AML-193 (cell line): ENCODE results near the gene SNAI3.

Experiments
- DNase-seq, 2 experiments: peaks; one replicate each; lab custom pipeline; 2025; lab: John Stamatoyannopoulos, UW

The SNAI3 gene

DNA sequence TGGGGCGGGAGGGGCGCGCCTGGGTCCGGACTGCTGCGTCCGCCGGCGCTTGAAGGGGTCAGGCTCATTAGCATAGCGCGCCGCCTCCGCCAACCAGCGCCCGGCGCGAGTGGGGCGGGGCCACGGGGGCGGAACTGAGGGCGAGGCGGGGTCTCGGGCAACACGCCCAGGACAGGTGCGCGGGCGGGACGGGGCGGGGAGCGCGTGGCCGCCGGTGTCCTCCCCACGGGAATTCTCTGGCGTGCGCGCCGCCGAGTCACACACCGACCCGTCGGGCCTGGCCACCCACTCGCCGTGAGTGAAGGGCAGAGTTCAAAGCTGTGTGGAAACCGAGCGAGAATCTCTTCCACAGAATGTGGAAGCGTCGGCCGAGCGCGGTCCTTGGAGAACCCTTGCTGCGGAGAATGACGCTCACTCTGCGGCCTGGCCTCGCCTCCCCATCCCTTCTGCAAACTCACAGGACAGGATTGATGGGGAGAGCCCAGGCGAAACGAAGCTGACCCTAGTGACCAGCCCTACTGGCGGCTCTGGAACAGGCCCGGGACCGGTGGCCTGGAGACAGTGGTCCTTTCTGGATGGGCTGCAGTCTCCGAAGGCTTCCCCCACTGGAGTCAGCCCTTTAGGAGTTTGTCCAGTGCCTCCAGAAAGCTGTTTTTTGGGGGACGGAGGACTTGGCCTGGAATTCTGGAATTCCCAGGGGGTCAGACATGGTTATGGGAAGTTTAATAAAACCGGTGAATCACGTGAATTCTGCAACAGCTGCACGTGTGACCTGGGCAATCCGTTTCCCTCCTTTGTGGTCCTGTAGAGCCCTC is at the start of gene SNAI3:
Gene SNAI3, minus strand, starts transcription at position 69 of the 815 bp plus-strand sequence. CDS start 101 bp downstream, outside the sequence.
- DNase-seq = peak; percentile 48 to 50

DNA sequence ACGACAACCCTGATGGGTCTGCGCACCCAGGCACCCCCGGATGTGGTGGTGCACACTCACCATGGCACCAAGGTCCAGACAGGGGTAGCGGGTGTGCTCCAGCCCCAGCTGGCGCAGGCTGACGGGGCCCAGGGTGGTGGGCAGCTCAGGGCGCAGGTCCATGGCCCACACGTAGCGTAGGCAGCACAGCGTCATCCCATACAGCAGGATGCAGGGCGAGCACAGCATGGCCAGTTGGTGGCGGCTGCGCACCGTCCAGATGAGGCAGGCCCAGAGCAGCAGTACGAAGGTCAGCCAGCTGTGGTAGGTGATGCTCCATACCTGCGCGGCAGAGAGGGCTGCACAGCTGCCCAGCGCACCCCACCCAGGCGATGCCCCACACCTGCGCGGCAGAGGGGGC is 49.8 kb upstream of the SNAI3 start:
- no peak for DNase-seq

DNA sequence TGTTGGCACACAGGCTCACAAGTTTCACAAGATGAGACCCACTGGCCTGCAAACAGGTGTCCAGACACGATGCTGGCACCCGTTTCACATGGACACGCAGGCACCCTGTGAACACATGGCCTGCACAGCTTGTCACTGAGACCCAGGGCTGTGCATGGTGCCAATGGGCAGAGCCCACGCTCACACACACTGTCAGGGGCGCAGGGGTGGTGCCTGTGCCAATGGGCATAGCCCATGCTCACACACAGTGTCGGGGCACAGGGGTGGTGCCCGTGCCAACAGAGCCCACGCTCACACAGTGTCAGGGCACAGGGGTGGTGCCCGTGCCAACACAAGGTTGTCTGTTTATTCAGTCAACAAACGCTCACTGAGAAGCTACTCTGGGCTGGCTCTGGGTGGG is 49.3 kb upstream of the SNAI3 start:
- no peak for DNase-seq

DNA sequence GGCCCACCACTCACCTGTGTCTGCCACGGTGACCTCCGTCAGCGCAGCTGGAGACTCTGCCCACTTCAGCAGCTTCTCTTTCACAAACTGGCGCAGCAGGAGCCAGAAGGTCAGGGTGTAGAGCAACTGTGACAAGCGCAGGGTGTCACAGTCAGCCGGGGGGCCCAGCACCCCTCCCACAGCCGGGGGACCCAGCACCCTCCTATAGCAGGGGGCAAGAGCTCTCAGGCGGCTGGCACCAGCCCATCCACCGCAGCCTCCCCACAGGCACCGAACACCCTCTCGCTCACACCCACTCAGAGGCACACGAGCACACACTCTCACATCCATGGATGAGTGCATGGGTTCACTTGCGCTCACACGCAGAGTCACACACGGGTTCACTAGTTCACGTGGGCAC is 48.8 kb upstream of the SNAI3 start:
- DNase-seq = no peak

DNA sequence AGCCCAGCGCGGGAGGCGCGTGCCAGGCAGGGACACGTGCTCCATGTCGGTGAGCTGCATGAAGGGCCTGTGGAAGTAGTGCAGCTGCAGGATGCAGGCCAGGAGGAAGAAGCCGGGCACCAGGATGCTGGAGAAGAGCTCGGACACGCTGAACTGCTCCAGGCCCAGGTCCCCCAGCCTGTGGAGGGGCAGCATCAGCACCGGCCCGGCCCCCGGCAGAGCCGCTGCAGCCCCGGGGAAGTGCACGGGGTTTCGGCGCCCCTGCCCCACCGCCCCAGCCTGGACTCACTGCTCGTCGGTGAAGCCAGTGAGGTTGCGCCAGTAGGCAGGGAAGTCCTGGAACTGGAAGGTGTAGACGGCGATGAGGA is 48.0 kb upstream of the SNAI3 start:
- DNase-seq = no peak

DNA sequence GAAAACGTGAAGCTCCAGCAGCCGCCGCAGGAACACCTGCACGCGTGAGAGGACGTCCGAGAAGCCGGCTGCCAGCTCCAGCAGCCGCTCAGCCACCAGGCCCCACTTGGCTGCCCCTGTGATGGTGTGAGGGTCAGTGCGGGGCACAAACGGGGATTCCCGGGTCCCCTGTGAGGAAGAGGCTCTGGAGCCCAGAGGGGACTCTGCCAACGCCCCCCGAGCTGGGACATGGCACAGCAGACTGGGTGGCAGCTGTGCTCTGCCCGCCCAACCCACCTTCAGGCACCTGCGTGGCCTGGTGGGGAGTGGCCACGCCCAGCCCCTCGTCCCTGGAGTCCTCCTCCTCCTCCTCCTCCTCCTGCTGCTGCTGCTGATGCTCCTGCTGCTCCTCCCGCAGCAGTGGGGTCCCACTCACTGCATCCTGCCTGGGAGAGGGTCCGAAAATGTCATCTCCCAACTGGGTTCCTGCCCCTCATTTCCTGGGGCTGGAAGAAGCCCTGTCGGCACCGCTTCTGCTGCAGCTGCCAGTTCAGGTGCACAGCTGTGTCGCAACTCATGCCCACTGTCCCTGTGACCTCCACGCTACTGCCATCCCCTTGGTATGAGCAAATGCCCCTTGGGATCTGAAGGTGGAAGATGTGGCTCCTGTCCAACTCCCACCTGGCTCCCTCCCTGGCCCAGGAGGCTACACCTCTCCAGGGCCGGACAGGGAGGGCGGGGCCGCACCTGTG is 47.5 kb upstream of the SNAI3 start:
- DNase-seq = no peak

DNA sequence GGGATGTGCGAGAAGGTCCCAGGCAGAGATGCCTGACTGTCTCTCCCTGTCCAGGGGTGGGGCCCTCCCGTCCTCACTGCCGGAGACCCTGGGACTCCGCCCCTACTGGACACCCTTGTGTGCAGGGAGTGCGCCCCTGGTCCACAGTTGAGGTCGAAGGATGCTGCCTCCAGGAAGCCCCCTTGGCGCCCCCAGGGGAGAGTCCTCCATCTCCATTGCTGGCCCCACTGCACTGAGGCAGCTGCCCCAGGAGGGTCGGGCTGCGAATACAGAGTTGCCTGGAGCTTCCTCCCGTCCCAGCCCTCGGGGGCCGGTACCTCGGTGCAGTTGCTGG is 46.6 kb upstream of the SNAI3 start:
- no peak for DNase-seq

DNA sequence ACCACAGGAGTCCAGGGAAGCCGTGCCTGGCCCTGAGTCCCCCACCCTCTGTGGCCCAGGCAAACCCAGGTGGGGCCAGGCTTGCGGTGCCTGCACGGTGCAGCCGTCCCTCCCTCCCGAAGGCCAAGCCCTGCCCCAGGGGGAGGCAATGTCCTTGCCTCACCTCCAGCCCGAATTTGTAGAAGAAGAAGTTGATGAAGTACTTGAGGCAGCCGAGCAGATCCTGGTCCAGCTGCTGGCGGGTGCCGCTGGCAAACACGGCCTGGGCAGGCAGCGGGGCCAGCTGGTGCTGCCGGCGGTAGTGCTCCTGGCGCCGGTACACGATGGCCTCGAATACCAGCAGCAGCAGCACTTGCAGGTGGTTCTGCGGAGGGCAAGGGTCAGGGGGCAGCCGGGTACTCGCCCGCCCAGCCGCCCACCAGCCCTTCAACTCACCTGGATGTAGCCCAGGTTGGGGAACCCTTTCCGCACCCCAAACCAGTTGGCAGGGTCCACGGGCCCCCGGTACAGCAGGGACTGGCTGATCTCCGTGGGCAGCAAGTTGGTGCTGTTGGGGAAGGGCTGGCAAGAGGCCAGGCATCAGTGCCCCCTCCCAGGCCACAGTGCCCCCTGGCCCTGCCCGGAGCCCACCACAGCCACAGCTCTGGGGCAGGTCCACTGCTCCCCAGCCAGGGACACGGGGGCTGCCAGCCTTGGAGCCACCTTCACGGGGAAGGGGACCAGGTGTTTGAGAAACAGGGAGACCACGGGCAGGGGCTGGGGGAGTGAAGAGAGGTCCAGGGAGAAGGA is 46.1 kb upstream of the SNAI3 start:
- DNase-seq = no peak

DNA sequence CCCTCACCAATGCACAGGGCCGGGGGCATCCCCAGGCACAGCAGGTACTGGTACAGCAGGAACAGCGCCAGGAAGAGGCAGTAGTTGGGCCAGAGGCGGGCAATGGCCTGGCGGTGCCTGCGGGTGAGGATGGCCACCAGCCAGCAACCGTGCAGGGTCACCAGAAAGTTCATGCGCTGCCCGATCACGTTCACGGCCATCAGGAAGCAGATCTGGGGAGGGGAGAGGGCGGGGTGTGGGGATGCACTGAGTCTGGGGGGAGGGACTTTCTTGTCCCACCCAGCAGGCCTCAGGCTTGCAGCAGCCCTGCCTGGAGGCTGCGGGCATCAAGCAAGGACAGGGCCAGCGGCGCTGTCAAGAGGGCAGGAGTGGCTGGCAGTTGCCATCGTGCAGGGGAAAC is 45.4 kb upstream of the SNAI3 start:
- no peak for DNase-seq

DNA sequence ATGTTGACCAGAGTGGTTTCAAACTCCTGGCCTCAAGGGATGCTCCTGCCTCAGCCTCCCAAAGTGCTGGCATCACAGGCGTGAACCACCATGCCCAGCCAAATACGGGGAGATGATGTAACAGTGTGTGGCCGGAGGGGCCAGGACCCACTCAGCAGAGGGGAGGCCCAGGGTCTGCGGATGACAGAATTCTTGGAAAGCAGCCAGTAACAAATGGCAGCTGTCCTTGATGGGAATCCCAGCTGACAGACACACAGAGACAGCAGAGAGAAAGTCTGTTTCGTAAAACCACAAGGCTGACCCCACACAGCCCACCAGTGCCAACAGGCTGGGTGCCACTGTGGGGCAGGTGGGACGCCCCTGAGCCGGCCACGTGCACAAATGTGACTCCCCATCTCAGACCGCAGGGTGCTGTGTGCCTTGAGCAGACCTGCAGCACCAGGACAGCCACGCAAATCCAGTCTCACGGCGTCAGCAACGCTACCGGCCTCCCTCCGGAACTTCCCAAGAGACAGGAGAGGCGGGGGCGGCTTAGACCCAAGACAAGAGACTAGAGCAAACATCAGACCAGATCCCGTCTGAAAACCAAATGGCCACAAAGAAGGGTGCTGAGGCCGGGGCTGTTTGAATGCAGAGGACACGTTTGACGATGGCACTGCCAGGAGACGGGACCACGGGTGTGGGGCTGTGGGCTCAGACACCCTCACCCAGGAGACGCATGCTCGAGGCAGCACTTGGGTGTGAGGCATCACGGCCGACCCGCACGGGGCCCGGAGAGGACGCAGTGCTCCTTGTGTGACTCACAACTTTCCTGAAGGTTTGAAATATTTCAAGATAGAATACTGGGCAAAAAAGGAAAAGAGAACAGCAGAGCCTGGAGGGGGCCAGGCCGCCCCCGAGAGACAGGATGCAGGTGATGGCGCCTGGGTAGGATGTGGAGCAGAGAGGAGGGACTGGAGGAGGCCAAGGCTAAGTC is 44.6 kb upstream of the SNAI3 start:
- DNase-seq = no peak

DNA sequence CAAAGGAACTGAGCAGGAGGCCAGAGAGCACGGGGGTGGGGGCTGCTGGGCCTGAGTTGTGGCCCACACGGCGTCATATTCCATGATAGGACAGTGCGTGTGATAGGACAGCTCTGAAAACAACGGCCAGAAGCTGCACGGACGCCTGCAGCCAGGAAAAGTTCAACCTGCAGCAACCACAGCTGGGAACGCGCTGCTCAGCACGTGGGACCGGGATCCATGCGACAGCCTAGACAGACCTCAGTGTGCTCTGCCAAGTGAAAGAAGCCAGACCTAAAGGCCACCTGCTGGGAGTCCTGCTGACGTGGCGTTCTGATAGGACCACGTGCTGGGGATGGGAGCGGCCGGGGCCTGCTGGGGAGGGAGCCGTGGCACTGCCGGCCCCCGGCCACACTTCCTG is 41.6 kb upstream of the SNAI3 start:
- no peak for DNase-seq

DNA sequence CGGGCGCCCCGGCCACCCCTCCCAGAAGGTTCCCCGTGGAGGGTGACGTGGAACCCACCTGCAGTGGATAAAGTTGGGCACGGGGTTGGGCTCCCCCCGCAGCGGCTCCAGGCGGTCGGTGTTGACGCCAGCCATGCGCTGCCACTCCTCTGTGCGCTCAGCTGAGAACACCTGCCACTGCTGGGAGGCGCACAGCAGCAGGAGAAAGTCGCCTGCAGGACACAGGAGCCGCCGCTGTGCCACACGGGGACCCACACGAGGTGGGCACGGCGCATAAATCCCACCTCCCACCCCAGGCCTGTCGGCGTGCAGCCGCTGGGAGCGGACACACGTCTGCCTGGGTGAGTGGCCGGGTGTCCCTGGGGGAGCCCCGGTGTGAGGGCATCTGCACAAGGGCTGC is 40.7 kb upstream of the SNAI3 start:
- no peak for DNase-seq

DNA sequence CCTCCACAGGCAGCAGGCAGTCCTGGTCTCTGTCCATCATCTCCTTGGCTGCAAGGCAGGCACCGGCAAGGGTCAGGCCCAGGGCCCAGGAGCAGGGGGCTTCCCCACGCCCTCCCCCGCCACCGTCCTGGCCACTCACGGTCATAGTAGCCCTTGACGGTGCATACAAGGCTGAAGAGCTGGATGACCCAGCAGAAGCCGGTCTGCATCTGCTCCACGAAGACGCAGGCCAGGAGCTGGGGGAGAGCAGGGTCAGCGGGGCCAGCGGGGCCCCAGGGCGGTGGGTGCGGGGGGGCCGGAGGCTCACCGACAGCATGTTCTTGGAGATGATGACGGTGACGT is 40.1 kb upstream of the SNAI3 start:
- DNase-seq = no peak

DNA sequence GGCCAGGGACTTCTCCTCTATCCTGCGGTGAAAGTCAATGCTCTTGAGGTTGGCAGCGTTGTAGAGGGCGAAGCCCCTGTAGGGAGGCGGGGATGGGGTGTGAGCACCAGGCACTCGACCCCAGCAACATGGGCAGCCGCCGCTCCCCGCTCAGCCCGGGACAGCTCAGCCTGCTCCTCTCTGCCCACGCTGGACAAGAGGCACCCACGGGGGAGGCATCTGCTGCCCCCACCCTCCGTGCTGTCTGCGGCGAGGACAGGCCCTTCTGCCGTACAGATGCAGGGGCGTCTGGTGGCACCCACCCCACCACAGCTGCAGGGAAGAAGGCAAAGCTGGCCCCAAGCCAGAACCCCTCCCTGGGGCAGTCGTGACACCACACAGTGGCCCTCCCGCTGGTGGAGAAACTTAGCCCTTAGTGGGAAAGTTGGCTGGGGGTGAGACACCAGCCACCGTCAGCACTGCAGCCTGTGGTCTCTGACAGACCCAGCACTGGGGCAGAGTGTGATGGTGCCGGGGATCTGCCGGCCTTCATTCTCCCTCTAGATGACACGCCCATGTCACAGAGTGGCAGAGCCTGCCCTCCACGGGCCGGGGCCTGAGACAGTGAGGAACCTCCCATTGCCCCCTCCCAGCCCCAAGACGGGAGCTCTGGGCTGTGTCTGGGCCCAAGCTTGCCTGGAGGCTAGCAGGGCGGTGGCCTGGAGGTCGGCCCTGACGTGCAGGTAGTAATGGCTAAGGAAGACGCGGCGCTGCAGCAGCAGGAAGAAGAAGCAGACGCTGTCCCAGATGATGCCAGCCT is 39.5 kb upstream of the SNAI3 start:
- no peak for DNase-seq

DNA sequence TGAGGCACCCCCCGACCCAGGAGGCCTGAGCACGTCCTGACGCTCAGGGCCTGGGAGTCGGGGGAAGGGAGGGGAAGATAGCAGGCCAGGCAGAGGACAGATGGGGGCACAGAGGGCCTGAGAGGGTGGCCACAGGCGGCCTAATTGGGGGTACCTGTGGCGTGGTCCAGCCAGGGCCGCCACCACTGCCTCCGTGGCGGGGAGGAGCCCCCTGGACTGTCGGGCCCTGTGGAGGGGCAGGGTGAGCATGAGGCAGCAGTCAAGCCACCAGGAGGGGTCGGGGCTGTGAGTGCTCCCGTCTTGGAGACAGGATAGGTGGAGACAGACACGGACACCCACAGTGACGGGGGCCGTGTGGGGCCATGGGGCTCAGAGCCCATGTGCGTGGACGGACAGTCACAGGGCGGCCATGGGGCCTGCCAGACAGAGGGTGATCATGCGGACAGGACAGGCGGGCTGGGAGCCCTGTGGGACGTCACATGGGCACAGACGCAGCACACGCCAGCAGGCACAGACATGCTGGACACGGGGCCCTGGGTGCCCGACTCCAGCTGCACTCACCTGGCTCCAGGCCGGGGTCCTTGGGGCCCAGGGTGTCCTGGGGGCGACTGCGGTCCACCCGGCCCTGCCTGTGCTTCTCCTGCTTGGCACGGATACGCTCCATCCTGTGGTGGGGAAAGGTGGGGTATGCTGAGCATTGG is 38.7 kb upstream of the SNAI3 start:
- DNase-seq = no peak

DNA sequence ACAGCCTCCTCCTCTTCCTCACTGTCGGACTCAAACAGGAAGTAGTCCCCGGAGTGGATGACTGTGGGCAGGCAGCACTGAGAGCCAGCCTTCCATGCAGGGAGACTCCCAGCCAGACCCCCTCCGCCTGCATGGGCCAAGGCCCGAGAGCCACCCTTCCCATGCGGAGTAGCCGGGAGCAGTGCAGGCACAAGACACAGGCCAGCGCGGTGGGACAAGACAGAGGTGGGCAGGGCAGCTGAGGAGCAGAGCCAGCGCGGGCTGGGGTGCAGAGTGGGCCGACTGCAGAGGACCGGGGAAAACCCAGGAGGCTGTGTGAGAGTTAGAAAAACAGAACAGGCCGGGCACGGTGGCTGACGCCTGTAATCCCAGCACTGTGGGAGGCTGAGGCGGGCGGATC is 37.6 kb upstream of the SNAI3 start:
- DNase-seq = no peak

DNA sequence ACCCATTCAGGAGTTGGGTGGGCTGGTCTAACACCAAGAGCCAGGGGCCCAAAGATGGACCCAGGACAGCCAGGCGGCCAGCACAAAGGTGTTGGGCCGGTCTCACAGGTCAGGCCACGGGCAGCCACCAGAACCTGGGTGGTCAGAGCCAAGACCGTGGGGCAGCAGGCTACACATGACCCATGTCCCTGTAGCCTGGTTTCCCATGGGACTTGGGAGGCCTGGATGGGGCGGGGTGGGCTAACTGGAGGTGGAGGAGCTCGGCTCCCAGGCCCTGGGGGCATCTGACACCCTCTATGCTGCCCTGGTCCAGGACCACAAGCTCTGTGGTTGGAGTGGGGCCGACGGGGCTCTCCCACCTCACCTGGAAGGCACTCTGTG is 37.2 kb upstream of the SNAI3 start:
- no peak for DNase-seq

DNA sequence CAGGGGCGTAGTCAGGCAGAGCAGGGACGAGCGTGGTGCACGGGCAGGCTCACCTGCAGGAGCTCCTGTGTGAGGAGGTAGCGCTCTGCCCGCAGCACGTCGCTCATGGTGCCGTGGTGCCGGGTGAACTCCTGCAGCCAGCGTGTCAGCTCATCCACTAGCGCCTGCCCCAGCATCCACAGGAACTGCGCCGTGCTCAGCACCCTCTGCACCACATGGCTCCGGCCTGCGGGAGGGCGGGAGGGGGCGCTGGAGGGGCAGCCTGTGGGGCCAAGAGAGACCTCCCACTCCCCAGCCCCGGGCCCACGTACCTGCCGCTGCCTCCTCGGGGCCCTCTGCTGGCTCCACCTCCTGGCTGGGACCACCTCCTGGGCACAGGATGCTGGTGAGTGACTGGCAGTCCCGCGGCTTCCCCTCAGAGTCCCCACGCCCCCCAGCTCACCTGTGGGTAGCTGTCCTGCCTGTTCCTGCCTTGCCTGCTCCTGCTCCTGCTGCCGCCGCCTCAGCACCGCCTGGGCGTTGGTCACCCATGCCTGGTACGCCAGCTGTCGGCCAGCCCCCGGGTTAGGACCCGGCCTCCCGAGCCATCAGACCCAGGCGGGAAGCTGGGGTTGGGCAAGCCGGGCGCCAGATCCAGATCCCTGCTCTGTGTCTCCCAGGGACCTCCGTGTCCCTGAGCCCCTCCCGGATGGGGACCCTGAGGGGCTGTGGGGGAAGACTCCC is 36.6 kb upstream of the SNAI3 start:
- DNase-seq = no peak

DNA sequence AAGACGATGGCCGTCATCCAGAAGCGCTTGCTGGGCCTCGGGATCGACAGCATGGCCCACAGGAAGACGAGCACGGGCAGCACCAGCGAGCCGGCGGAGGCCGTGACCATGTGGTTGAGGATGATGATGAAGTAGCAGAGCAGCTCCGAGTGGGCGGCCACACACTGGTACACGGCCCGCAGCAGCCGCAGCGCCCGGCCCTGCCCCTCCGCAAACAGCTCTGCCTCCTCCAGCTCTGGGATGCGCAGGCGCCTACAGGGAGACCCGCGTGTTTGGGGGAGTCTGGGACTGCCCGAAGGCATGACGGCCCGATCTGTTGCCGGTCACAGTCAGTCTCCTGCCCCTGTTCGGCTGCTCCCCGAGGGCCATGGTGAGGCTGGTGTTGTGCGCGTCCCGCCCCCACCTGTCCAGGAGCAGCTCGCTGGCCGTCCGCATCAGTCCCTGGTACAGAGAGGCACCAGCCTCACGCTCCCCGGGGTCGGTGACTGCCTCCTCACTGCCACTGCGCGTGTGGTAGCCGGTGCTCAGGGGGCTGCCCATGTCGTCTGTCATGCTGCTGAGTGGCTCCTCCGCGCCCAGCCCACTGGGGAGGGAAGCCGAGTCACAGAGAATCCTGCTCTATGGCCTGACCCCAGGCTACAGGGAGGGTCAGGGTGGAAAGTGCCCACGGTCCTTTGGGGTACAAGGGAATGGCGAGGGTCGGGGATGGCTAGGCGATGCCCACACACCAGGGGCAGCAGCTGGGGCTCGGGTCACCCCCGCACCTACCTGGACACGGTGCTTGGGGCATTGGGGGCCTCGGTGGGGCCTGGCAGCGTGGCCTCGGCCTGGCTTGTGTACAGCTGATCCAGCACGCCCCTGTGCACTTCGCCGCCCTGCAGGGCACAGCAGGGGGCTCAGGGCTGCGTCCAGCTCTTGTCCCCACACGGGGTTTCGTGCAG is 35.8 kb upstream of the SNAI3 start:
- no peak for DNase-seq
